Stimulated activated CD4-positive, alpha-beta T cell treated with anti-CD3 and anti-CD28 coated beads, Interleukin-1b, Interleukin-23, amount 100 ng/mL, for 1 hour (primary cell): ENCODE data around the gene FRMD4A.

Source experiments
- DNase-seq, 2 donors: peaks; one replicate each; pipeline ENCODE4 v3.0.0-alpha.2; 2020; ENCODE audit warnings: low read depth in 2 of 2

The FRMD4A gene

DNA sequence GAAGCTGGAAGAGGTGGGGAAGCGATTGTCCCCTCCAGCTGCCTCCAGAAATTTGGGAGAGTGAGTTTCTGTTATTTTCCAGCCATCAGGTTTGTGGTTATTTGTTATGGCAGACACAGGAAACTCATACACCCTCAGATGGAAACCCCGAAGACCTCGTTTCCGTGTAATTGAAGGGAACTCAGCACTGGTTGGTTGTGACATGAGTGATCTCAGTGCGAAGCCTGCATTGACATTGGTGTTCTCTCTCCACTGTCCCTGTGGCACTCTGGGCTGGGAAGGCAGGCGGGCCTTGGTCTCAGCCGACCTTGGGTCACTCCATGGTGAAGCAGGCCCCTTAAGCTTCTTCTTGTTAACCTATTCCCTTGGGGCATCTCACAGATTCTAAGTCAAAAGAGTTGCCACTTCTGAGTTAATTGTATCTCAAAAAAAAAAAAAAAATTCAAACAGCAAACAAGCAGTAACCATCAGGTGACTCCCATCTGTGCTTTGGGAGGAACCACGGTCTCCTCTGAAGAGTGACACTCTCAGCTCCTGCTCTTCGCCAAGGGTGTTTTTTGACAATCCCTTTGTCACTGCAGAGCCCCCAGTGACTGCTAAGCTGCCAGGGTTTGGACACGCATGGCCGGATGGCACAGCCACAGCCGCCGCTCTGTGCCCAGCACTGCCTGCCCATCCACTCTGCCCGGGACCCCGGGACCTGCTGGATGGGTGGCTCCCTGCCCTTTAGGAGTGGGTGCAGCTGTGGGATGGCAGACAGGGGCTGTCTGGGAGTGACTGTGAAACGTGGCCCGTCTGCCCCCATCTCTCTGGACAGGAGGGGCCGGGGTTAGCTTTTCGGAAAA lies 510.4 kb downstream of the FRMD4A start:
- no peak for DNase-seq

DNA sequence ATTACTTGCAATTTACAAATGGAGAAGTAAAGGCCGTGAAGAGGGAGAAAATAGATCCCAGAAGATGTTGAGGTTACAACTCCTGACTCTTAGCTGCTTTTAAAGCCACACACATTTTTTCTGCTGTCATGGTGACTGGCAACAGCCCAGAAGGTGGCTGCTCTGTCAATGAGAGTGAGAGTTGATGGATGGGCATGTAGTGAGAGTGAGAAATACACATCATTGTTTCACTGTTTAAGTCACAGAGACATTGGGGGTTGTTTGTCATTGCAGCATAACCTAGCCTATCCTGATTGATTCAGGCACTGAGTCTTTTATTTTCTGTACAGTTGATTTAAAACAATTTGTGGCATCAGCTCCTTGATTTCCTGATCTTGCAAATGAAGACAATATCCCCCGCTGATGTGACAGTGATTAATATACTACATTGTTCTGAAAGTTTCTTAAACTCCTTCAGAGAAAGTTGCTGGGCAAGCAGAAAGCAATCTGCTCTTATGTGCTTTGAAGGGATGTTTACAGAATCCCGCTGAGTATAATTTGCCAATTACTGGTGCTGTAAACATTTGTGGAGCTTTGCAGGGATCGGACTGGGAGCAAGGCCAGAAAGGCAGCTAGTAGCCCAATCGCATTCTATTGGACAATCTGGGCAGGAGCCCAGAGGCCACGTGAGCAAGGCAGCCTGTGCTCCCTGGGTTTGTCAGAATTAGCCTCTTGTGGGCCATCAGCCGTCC lies 514.4 kb downstream of the FRMD4A start:
- no peak for DNase-seq

DNA sequence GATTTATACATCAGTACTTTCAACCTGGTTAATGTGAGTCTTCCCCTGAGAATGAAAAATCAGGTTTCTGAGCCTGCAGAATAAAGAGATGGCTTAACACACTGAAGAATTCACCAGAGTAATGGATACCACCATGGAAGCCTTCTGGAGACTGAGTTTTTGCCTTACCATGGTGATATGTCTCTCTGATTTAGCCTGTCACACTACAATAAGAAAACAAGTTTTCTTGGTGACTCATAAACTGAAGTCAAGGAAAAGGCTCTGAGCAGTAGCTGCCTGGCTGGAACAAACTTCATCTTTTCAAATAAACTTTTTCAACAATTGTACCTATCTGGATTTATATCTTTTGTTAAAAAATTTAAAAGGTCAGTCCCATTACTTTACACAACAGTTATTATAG lies 515.0 kb downstream of the FRMD4A start:
- DNase-seq = no peak

DNA sequence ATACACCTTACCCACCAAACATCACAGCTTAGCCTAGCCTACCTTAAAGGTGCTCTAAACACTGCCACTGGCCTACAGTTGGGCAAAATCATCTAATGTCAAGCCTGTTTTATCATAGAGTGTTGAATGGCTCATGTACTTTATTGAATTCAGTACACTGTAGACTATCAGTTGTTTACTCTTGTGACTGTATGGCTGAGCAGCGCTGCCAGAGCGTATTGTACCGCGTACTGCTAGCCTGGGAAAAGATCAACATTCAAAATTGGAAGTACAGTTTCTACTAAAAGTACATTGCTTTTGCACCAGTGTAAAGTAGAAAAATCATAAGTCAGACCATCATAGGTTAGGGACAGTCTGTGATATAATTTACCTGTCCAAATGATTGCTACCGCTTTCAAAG lies 517.2 kb downstream of the FRMD4A start:
- DNase-seq = no peak

DNA sequence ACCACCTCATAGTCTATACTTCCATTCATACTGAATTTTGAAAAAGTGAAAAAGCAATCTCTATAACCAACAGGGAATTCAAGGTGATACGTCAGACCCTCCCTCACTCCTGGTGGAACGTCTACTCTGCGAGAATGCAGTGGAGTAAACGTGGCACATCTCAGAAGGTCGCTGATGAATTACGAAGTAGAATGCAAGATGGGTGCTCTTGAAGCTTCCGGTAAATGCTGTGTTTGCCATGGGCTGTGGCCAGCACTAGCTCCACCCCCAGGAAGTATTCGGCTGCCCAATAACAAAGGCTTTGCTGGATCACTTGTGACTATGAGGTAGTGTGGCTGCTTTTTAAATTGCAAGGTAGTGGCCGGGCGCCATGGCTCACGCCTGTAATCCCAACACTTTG lies 517.9 kb downstream of the FRMD4A start:
- no peak for DNase-seq

DNA sequence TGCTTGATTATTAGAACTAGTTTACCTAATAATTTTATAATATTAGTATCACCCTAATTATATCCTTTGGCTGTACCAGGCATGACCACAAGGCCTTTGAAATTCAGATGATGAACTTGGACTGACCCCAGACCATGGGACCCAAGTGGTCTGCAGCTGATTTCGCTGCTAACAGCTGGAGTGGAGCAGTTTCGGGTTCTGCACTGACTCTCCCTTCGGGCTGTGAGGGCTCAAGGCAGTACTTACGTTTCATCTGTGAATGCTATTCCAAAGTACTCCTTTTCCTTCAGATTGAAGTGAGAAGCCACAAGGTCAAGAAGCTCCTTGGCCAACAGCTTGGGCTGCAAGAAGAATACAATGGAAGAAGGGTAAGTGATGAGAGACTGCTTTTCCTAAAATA lies 520.2 kb downstream of the FRMD4A start:
- DNase-seq = no peak

DNA sequence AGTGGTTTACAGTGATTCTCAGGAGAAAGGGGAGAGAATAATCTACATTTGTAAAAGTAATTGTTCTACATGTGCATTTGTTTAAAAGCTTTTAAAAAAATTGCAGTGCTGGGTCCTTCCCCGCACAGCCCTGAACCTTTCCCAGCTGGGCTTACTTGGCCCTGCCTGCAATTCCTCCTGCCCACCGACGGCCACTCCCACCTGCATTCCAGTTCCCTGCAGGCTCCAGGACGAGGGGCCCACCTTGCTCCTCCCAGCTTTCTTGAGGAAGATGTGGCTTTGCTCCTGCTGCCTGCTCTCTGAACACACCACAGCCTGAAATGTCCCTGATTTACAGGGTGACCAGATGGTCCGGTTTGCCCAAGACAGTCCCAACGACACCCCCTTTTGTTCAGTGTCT lies 521.3 kb downstream of the FRMD4A start:
- DNase-seq = no peak

DNA sequence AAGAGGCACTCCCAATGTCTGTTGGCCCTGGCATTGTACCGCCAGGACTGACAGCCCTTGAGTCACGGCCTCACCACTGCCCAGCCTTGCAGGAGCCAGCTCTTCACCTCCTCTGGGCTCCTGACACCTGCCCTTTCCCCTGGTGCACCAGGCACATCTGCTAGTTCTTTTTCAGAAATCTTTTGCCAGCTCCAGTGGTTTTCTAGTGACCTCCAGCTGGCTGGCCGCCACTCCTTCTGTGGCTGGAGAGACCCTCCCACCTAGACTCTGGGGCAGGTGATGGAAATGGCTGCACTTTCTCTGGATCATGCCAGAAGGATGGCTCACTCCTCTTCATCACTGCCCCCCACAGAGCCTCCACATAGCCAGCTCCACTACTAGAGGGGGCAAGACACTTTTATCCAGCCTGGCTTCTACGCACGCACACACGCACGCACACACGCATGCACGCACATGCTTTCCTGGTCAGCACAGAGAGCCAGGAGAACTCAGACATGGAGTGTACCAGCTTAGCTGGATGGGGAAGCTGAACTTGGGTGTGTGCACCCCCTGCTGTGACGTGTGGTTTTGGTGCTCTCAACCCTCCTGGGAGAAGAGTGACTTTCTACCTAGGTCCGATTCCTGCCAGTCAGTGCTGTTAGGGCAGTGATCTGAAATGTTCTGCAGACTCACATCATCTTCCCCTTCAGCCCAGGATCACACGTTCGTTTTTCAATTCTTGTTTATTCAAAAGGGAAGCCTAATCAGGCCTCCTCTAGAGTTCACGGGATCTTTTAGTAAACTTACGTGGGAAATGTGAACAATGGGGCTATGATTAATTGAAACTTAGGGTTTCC lies 522.0 kb downstream of the FRMD4A start:
- DNase-seq = no peak

DNA sequence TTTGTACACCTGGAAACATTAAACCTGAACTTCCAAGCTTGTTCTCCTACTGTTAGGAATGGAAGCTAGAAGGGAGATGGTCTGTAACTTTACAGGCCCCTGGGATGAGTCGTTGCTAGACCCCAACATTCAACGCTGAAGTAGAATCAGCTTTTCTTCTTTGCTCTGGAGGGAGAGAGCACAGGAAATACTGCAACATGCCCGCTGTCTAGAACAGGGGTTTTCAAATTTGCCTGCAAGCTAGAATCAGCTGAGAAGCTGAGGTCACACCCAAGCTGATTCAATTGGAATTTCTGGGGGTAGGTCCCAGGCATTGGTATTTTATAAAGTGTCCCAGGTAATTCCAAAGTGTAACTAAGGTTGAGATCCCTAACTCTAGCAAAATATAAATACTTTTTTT lies 524.3 kb downstream of the FRMD4A start:
- DNase-seq = no peak

DNA sequence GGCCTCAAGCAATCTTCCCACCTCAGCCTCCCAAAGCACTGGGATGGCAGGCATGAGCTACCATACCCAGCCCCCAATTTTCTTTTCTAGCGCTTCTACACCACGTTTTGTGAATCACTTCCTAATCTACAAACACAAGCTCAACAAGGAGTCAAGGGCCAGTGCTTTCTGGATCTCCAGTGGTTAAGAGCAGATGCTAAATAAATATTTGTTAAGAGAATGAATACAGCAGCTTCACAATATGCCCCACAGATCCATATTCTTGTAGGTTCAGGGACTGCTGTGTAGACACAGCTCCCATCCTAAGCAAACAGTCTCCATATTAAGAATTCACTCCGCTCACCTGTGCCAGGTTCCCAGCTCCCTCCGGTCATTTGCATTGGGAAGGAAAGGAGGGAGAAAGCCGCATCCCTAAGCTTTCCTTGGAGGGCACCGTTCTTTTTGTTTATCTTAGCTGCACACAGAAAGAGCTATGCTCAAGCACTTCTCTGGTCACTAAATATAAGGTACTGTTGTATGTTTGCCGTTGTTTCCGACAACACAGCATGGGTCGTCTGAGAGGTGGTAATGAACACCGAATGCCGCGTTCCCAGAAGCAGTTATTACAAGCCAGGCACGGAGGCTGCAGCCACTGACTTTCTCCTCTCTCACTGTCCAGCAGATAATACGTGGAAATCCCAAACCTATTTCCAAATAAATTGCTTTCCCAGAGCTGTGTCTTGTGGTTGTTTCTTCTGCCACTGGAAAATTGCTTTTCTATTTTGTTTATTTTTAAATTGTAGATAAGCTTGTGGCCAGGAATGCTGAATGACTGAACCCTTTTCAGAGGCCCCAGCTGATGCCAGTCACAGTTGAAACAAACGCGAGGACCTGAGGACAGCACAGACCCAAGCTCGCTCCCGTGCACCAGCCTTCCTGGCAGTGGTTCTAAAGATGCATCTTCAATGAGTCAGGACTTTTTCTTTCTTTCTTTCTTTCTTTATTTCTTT lies 526.9 kb downstream of the FRMD4A start:
- DNase-seq = no peak

DNA sequence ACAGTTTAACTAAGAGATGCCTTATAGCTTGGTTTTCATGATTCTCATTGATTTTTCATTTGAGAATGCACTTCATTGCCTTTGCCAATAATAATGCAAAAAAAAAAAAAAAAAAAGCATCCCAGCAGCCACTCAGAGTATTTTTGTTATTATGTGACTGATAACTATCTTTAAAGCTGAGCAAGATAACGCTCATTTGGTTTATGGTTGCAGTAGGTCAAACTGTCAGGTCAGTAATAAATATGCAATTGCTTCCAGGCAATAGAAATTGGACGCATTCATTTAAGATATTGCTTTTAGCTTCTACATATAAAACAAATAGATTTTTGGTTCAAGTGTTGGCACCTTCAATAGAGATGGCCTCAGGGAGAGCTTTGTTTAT lies 528.8 kb downstream of the FRMD4A start:
- DNase-seq = no peak

DNA sequence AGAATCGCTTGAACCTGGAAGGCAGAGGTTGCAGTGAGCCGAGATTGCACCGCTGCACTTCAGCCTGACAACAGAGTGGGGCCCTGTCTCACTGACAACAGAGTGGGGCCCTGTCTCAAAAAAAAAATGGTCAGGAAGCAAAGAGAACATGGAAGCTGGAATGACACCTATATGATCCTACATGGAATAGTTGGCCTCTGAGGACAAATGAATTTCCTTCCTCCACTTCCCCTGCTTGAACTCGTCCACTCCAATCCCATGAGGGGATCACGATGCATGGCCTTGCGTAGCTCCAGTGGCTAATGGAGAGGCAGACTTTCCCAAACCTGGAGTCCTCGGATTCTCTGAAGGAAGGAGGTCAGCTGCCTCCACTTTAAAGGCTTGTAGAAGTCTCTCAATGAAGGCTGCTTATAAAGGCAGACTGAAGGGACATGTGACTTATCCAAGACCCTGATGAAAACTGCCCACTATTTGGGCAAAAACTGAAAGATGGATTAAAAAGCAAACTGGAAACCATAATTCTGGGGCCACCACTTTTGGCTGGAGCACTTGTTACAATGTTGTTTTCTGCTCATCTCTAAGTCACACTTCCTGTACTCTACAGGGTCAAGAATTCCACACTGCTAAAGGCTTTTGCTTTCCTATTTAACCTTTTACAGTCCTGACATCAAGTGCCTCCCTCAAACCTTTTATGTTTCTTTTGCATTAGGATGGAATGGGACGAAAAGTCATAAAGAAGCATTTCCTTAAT lies 529.4 kb downstream of the FRMD4A start:
- DNase-seq = no peak

DNA sequence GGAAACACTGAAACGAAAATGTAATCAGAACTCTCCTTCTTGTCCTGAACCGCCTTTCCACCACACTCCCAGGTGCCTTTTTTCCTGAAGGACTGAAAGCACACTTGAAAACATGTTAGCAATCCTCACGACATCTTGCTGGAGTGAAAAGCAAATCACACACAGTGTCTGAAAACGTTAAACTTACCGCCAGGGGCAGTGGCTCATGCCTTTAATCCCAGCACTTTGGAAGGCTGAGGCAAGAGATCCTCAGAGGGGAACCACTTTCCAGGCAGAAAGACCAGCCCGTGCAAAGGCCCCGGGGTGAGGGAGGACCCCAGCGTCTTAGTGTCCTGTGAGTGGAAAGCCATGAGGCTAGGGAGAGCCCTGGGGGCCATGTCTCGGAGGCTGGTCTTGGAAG lies 533.6 kb downstream of the FRMD4A start:
- DNase-seq = no peak

DNA sequence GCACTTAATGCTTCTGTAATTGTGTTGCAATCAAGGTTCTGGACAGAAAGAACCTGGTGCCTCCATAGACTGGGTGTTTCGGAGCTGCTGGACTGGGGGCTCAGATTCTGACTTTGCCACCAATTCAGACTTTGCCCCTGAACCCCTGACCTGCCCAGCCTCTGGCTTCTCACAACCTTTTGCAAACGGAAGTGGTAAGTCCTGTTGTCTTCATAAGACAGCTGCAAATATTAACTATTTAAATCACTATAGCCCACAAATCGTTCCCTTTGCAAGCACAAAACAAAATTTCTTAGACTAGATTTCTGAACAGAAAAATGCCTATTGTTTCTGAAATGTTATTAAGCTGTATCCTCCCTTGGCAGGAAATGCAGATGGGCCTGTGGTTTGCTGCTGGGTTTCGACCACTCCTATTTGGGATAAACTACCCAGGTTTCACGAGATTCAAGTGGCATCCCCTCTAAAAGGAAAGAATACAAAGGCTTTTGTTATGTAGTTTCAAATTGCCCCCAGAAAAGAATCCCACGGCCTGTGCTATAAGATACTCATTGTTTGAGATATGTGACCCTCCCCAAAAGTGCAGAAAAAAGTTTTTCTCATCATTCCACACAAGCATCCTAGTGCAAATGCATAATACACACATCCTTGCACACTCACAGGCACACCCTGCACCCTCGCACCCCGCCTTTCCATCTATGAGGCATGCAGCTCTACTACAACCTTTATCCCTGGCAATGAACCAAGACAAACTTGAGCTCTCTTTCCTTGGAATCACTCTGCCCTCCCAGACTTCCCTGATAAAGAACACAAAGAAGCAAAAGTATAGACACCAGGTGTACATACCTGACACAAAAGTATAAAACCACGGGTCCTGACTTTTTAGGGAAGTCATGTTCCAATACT lies 534.8 kb downstream of the FRMD4A start:
- DNase-seq = no peak

DNA sequence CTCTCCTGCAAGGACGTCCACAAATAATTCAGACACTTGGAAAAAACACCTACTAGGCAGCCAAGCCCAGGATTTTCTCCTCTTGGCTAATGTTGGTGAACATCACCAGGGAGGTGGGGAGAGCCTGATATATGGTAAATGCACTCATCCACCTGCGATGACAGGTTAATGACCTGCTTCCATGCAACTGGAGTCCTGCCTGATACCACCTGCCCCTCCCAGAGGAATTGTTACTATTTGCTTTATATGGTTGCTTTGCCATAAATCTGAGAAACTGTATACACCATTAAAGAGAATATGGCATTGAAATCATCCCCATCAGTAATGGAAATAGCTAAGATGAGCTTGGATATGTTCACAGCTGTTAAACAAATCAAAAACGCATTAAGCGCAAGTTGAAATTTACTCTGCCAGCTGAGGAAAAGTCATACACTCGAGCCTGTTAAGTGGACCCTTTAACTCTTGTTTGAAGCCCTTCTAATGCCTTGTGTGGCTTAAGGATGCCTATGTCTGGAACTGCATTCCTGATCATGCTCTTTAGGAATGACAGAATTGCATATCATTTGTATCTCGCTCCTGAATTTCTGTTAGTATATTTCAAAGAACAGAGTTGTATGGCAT lies 535.6 kb downstream of the FRMD4A start:
- no peak for DNase-seq

DNA sequence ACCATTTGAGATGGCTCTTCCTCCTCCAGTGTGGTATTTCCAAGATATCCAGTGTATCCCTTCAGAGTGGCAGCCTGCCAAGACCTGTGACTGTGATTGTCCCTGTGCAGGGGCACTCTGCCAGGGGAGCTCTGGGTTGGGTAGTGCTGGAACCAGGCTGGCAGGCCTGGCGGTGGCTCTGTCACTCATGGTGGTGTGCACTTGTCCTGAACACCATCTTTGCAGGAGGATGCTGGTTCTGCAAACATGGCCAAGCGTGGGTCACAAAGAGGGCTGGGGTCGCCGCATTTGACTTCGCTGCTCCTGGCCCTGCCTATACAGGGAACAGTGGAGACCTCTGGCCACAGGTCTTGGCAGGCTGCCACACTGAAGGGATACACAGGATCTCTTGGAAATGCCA lies 538.7 kb downstream of the FRMD4A start:
- no peak for DNase-seq

DNA sequence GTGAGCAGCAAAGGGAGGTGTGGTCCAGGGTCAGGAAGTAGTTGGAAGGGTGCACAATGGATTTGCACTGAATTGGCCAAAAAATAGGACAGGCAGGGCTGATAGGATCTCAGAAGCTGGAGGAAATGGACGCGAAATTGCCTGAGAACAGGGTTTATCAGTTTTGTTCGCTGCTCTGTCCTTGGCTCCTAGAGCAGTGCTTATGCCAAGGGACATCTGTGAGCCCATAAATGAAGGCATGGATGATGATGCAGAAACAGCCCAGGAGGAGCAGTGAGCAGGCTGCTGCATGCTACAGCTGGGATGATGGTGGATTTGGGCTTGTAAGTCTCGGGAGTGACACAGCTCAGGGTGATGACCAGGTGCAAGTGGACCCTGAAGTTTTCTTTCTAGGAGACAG lies 539.2 kb downstream of the FRMD4A start:
- DNase-seq = no peak

DNA sequence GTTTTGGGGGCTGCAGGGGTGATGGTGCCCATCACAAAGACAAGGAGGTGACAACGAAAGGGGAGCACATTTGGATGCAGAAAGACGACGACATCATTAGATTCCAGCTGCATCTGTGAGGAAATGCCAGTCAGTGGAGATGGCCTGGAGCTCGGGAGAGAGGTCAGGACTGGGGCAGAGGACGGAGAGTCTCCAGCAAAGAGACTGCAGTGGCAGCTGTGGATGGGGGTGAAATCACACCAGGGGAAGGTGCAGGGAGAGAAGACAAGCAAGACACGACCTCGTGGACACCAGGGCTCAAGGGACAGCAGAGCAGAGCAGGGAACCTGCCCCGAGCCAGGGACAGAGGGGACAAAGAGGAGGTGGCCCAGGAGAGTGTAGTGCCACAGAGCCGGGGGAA lies 540.5 kb downstream of the FRMD4A start:
- no peak for DNase-seq

DNA sequence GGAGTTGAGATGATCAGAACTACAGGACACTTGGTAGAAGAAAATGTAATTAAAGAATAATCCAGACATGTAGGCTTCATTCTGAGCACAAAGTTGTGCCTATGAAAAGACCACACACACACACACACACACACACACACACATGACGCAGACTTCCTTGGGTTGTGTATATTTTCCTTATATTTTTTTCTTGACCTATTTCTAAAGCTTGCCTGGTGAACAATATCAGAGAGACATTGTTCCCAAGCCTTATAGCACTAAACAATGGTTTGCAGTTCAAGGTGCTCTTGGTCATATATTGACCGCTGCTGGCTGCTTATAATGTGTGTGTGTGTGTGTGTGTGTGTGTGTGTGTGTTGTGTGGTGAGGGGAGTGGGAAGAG lies 541.3 kb downstream of the FRMD4A start:
- DNase-seq = no peak
